SK-N-SH (cell line): ENCODE results near the gene VPS8.

Source experiments
- CHD2 ChIP-seq: fragments of 150-350 bp; IDR thresholded peaks from 2 replicates; pipeline ENCODE4 v1.6.1; 2018; ENCODE audit warnings: low read length; ENCODE audit not compliant: partially characterized antibody
- EP300 ChIP-seq, 2 experiments: IDR thresholded peaks; 2 replicates each; pipeline versions ENCODE4 v1.4.0 to v1.6.1; 2012; ENCODE audit warnings: borderline replicate concordance in 1 of 2, low read depth in 1 of 2, low read length in 1 of 2
- EZH2phosphoT487 ChIP-seq: fragments of 200-600 bp; sonication (generic); IDR thresholded peaks from 2 replicates; pipeline ENCODE4 v1.6.1; 2017; ENCODE audit warnings: low read depth, mixed run types, mild to moderate bottlenecking, antibody characterized with exemption, moderate library complexity, borderline replicate concordance
- FOXJ3 ChIP-seq: sonication (generic); formaldehyde crosslinking; IDR thresholded peaks from 2 replicates; pipeline ENCODE4 v1.5.1; 2020; ENCODE audit warnings: mild to moderate bottlenecking, missing genetic modification reagents
- FOXM1 ChIP-seq: IDR thresholded peaks from 2 replicates; pipeline ENCODE4 v1.4.0; 2012; ENCODE audit warnings: low read depth, mild to moderate bottlenecking
- MEF2A ChIP-seq: IDR thresholded peaks from 2 replicates; pipeline ENCODE4 v1.4.0; 2012; ENCODE audit warnings: low read depth, borderline replicate concordance
- MXI1 ChIP-seq: IDR thresholded peaks from 2 replicates; pipeline ENCODE4 v1.6.1; 2012; ENCODE audit warnings: mild to moderate bottlenecking, low read depth, low read length, improper control_type of control experiment
- POLR2AphosphoS5 ChIP-seq: IDR thresholded peaks from 2 replicates; pipeline ENCODE4 v1.6.1; 2012; ENCODE audit warnings: low read depth, low read length
- RAD21 ChIP-seq: IDR thresholded peaks from 2 replicates; pipeline ENCODE4 v1.6.1; 2012; ENCODE audit warnings: mild to moderate bottlenecking, low read length
- TEAD4 ChIP-seq: IDR thresholded peaks from 2 replicates; pipeline ENCODE4 v1.4.0; 2012; ENCODE audit warnings: mild to moderate bottlenecking, borderline replicate concordance; ENCODE audit not compliant: insufficient read depth
- TF ChIP-seq, protein P1 (sequence below): fragments of 150-350 bp; IDR thresholded peaks from 2 replicates; pipeline ENCODE4 v1.6.1; 2017; ENCODE audit warnings: antibody characterized with exemption, low read length, low read depth, borderline replicate concordance
- TF ChIP-seq, protein P2 (sequence below): fragments of 200-600 bp; sonication (generic); IDR thresholded peaks from 2 replicates; pipeline ENCODE4 v1.6.1; 2017; ENCODE audit warnings: antibody characterized with exemption, mild to moderate bottlenecking, moderate library complexity
- TF ChIP-seq, protein P3 (sequence below): IDR thresholded peaks from 2 replicates; pipeline ENCODE4 v1.4.0; 2012; ENCODE audit warnings: low read depth
- TF ChIP-seq, protein P4 (sequence below): IDR thresholded peaks from 2 replicates; pipeline ENCODE4 v1.6.1; 2012; ENCODE audit warnings: mild to moderate bottlenecking, low read depth, low read length, moderate library complexity

DNA sequence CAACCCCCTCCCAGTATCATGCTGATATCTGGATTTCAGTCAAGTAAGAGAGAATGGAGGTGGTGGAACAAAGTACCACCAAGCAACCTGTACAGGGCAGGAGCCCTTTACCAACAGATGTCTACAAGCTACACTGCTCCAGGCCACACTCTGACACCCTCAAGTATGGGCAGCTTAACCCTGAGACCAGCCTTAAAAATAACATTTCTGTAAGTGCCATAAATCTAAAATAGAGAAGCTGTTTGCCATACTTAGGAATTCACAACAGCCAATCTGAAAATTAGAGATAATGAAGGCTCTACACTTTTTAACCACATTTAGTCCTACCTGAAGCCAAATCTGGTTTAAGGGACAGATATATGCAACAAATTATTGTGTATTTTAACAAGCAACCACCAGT, 281.1 kb downstream of the VPS8 start:
- TF ChIP-seq, protein P1, sequence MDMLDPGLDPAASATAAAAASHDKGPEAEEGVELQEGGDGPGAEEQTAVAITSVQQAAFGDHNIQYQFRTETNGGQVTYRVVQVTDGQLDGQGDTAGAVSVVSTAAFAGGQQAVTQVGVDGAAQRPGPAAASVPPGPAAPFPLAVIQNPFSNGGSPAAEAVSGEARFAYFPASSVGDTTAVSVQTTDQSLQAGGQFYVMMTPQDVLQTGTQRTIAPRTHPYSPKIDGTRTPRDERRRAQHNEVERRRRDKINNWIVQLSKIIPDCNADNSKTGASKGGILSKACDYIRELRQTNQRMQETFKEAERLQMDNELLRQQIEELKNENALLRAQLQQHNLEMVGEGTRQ = no peak
- no peak for TF ChIP-seq POLR2AphosphoS5
- TF ChIP-seq, protein P2, sequence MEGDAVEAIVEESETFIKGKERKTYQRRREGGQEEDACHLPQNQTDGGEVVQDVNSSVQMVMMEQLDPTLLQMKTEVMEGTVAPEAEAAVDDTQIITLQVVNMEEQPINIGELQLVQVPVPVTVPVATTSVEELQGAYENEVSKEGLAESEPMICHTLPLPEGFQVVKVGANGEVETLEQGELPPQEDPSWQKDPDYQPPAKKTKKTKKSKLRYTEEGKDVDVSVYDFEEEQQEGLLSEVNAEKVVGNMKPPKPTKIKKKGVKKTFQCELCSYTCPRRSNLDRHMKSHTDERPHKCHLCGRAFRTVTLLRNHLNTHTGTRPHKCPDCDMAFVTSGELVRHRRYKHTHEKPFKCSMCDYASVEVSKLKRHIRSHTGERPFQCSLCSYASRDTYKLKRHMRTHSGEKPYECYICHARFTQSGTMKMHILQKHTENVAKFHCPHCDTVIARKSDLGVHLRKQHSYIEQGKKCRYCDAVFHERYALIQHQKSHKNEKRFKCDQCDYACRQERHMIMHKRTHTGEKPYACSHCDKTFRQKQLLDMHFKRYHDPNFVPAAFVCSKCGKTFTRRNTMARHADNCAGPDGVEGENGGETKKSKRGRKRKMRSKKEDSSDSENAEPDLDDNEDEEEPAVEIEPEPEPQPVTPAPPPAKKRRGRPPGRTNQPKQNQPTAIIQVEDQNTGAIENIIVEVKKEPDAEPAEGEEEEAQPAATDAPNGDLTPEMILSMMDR = no peak
- no peak for TF ChIP-seq TEAD4
- no peak for TF ChIP-seq MEF2A
- TF ChIP-seq FOXM1 = no peak
- TF ChIP-seq, protein P3, sequence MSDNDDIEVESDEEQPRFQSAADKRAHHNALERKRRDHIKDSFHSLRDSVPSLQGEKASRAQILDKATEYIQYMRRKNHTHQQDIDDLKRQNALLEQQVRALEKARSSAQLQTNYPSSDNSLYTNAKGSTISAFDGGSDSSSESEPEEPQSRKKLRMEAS = no peak
- no peak for TF ChIP-seq FOXJ3 (CRISPR knock-in tag)
- TF ChIP-seq, protein P4, sequence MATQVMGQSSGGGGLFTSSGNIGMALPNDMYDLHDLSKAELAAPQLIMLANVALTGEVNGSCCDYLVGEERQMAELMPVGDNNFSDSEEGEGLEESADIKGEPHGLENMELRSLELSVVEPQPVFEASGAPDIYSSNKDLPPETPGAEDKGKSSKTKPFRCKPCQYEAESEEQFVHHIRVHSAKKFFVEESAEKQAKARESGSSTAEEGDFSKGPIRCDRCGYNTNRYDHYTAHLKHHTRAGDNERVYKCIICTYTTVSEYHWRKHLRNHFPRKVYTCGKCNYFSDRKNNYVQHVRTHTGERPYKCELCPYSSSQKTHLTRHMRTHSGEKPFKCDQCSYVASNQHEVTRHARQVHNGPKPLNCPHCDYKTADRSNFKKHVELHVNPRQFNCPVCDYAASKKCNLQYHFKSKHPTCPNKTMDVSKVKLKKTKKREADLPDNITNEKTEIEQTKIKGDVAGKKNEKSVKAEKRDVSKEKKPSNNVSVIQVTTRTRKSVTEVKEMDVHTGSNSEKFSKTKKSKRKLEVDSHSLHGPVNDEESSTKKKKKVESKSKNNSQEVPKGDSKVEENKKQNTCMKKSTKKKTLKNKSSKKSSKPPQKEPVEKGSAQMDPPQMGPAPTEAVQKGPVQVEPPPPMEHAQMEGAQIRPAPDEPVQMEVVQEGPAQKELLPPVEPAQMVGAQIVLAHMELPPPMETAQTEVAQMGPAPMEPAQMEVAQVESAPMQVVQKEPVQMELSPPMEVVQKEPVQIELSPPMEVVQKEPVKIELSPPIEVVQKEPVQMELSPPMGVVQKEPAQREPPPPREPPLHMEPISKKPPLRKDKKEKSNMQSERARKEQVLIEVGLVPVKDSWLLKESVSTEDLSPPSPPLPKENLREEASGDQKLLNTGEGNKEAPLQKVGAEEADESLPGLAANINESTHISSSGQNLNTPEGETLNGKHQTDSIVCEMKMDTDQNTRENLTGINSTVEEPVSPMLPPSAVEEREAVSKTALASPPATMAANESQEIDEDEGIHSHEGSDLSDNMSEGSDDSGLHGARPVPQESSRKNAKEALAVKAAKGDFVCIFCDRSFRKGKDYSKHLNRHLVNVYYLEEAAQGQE = no peak
- TF ChIP-seq MXI1 = no peak
- no peak for TF ChIP-seq EP300 (IDR thresholded peaks at IDR 0.05; ENCODE audit: borderline replicate concordance in 1 of 2, low read depth in 1 of 2, low read length in 1 of 2)
- no peak for TF ChIP-seq EZH2phosphoT487
- TF ChIP-seq CHD2 = no peak
- no peak for TF ChIP-seq RAD21
